CD4-positive, alpha-beta T cell treated with Interleukin-15 for 4 hours (primary cell): ENCODE measurements around the gene FGF8.
A peak's percentile ranks its signal among the peaks of the same experiment; 100 is the strongest.

Experiments
- DNase-seq: peaks from one replicate; pipeline ENCODE4 v3.0.0-alpha.2; 2020; ENCODE audit warnings: low spot score

Gene FGF8

DNA sequence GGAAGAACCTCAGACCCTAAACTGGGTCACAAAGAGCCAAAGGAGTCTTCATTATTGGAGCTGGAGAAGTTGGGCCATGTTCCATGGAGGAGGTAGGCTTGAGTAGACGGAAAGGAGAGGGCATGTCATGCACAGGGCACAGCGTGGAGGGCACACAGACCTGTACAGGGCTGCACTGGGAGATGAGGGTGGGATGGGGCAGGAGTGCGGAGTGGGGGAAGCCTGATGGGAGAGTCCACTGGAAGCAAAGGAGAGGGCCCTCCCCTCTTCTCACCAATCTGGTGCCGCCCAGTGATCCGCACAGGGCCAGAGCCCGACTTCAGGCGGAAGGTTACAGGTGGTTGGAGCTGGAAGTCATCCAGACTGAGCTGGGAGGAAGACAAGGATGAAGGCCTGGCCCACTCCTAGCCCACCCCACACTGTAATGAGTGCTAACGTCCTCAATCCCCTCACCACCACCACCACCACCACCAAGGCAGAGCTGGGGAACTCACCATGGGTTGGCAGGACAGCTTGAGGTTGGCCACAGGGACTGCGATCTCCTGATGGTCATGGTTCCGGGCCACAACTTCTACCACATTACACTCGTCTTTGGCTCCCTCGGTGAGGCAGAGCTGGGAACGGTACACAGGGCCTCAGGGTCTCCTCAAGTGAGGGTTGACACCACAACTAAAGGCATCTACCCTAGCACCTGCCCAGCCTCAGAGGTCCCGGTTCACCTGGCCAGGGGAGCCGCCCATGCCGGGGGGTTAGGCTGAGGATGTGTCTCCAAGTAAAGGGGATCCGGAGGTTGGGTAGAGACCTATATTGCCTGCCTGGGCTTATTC is 6.3 kb upstream of the FGF8 start:
- DNase-seq: no peak

DNA sequence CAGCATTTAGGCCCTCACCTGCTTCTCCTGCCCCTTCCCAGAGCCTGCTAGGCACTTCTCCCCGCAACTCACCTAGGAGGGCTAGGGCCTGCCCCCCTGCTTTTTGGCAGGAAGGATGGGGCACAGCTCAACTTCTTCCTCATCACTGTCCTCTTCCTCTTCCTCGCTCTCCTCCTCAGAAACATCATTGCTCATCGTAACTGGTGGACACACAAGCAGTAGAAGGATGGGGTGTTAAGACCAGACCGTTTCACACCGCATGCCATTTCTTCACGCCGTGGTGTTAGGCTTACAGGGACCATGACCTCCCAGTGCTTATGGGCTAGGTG is 5.7 kb upstream of the FGF8 start:
- DNase-seq: no peak

DNA sequence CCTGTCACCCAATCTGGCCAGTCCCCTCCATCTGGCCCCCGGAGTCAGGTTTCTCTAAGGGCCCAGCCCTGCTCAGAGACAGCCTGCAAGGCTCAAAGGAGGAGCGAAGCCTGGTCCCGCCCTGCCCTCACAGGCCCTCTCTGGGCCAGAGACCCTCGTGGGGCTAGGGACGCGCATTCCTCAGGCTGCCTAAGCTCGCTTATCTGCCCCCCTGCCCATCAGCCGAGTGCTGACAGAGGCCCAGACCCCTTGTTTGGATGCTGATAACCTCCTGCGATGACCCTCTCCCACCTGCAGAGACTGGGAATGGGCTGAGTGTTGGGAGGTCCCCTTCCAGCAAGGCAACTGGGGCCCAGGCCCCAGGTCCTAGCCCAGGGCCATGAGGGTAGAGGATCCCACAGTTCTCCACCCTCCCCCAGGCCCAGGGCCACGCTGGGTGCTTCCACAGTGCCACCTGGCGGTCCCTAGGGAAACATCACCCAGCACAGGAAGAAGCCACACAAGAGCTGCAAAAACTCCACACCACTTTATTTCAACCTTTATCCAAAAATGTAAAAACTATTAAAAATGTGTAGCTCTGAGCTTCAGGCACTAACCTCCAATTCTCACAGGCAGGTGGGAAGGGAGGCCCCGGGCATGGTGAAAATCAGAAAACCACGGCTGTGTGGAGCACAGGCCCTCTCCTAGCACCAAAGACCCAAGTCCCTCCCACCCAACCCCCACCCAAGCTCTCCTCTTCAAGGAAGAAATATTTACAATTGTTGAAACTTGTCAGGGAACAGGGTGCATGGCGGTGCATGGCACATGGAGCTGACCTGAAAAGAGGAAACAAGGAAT is 5.1 kb upstream of the FGF8 start:
- DNase-seq: peak; percentile 76

DNA sequence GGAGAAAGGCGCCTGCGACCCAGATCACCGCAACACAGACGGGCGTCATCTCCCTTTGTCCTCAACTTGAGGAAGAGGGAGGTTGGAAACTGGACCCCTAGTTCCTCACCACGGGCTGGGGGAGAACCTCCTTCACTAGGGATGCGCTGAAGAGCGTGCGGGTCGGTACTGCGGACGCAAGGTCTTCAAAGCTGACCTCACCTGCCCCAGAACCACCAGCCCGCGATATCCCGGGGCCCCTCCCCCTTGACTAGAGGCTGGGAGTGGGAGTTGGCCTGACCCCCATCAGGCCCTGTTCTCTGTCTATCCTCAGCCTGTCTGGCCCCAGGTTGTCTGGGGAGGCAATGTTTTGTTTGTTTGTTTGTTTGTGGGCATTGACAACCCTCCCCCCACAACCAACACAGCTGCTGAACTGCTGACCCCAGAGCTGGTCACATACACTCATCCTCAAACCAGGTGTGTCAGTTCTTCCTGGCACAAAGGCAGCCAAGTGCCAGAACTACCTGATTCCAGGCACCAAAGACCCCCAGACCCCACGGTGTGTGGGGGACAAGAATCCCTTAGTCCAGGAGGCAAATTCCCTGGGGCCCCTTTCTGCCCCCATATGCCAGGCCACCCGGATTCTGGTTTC is 4.4 kb upstream of the FGF8 start:
- DNase-seq: no peak

DNA sequence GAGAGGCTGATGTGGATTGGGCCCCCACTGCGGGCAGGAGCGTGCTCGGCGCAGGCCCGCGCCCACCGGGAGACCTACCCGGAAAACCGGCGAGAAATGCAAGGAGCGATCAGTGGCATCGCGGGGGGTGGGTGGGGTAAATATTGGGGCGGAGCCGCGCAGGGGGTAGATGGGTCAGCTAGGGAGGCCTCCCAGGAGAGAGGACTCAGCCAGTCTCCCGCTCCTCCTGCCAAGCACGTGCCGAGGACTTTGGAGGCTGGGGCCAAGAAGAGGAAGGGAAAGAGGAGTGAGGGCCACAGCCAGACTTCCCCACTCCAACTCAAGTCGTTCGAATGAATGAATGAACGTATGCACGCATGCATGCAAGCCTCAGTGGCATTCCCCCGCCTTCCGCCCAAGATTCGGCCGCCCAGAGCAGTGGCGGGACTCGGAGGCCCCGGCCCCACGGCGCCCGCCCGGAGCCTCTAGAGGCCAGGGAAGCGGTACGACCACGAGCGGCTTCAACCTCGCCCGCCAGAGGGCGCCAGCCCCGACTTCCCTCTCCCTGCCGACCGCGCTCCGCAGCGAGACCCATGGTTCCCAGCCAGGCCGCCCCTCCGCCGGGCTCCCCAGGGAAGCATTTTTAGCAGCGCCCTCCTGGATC is 3.8 kb upstream of the FGF8 start:
- DNase-seq: peak; percentile 77

DNA sequence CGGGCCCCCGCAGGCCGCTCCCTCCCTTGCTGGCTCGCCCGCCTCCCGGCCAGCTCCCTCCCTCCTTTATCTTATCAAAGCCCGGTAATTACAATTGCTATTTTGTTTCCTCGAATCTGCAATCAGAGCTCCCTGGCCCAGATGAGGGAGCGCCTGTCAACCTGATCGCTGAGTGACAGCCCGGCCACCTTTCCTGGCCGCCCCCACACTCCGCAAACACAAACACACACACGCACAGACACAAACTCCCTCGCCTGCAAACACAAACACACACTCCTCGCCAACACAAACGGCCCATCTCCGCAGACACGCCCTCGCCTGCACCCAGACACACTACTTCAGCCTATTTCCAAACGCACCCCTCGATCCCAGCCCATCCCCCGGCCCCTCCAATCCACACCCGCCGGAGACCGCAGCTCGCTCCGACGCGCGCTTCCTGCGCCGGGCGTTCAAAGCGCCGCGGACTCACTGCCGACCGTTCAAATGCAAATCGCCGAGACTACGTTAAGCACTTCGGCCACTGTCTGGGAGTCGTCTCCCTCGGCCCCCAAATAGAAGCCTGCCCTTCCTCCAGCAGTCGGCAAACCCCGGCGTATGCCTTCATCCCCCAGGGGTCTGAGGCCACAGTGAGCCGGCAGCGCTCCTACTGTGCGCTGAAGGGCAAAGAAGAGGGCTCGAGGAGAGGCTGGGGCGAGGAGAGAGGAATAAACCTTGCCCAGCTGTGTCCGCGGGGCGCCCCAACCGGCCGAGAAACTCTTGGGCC is 3.0 kb upstream of the FGF8 start:
- DNase-seq: peak; percentile 14

DNA sequence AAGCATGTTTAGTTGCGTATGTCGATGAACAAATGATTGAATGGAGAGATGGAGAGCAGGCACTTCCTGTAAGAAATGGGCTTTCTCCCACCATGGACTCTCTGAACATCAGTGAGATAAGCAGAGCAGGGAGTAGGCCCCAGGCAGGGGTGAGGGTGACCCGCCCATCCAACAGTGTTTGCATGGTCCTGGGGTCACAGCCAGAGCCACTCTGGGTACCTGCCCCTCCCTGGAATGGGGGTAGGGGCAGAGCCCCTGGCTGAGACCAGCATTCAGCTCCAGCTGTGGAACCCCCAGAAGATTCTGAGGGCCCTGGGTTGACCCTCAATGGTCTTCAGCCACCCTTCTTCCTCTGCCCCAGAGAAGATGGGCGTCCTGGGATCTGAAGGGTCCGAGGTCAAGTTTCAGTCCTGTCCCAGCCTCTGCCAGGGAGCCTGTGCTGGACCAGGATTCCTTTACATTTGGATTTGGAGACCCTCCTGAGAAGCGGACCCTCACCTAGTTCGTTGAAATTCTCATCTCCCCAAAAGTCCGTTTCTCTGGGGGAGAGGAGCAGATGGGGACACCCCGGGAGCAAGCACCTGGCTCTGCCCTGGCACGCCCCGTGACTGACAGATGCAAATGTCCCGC is 2.4 kb upstream of the FGF8 start:
- DNase-seq: no peak

DNA sequence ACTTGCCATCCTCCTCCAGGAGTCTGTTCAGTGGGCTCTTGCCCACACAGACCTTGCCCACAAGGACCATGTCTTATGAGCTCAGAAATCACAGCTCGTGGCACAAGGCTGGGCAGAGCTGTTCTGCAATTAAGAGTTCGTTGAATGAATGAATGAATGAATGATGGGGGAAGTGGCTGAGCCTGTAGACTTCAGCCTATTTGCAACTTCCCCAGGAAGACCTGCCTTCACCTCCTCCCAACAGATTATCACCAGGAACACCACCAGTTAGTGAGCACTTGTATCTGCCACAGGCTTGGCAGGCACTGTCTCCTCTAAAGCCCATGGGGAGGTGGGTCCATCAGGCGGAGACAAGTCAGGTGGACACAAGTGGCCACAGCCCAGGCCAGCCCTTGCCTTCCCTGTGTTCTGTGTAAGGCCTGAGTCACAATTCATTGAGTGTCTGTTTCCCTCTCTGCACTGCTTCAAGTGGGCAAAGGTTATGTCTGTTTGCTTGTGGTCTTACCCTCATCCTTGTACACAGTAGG is 1.8 kb upstream of the FGF8 start:
- DNase-seq: no peak

DNA sequence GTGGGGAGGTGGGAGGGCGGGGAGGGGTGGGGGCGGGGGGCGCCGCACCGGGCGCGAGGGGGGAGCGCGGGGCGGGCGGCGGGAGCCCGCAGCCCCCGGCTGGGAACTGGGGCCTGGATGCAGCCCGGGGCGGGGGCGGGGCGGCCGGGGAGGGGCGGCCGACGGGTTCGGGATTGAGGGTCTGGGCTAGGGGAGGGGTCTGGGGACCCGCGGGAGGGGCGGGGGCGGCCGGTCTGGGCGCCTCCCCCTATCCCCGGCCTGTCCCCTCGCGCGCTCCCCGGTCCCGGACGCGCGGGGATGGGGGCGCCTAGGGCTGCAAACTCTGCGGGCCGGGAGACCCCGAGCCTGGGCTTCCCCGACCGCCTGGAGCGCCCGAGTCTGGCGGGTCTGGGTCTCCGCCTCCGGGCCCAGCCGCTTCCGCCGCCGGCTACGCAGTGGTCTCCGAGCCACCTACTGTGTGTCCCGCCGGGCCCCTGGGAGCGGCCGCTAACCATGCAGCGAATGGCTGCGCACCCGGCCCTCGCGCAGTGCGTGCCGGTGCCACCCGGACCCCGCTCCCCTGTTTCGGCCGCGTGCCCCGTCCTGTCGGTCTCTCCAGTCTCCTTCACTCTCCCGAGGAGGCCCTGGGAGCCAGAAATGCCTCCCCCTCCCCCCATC is 375 bp upstream of the FGF8 start:
- no peak for DNase-seq

DNA sequence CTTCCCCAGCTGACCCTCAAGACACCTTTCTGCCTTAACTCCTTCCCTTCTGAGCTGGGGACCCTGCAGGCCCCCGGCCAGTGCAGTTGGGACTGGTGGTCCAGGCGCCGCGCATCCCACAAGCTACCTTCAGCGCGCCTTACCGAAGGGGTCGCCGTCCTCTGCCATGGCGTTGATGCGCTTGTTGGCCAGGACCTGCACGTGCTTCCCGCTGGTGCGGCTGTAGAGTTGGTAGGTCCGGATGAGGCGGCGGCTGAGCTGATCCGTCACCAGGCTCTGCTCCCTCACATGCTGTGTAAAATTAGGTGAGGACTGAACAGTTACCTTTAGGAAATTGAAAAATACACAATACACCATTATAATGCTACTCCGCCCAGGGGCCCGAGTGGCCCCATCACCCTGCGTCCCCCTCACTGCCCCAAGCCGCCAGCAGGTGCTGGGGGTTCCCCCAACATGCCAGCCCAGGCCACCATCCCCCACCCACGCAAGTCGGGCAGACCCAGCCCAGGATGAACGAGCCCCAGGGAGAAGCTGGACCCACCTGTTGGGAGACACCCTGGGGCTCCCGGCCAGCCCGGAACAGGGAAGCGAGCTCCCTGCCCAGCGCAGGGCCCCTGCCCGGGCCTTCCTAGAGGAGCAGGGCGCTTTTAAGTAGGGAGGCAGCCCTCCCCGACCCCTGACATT is 1.2 kb downstream of the FGF8 start:
- no peak for DNase-seq

DNA sequence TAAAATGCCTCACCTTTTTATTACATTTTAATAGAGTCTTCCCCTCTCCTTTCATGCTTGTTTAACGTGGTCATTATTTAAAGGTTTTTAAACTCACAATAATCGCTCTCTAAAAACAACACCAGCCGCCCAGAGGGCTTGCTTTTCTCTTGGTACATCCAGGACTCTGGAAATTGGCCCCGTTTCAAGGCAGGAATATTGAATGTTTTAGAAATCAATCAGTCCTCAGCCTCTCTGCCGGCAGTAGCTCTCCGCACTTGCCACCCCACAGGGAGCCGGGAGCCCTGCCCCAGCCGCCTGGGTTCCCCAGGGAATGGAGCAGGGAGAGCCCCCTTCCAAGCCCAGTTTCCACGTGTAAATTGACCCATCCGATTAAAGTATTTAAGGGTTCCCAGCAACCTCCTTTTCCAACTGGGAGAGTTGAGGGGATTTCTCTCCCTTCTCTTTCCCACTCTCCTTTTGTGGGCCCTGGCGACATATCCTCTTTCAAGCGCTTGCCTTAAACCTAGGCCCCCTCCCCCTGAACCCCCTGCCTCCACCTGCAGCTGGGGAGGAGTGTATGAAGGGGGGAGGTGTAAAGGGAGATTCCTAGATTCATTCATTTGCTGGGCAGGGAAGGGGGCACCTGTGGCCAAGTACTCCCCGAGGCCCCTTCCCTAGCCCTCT is 1.9 kb downstream of the FGF8 start:
- no peak for DNase-seq

DNA sequence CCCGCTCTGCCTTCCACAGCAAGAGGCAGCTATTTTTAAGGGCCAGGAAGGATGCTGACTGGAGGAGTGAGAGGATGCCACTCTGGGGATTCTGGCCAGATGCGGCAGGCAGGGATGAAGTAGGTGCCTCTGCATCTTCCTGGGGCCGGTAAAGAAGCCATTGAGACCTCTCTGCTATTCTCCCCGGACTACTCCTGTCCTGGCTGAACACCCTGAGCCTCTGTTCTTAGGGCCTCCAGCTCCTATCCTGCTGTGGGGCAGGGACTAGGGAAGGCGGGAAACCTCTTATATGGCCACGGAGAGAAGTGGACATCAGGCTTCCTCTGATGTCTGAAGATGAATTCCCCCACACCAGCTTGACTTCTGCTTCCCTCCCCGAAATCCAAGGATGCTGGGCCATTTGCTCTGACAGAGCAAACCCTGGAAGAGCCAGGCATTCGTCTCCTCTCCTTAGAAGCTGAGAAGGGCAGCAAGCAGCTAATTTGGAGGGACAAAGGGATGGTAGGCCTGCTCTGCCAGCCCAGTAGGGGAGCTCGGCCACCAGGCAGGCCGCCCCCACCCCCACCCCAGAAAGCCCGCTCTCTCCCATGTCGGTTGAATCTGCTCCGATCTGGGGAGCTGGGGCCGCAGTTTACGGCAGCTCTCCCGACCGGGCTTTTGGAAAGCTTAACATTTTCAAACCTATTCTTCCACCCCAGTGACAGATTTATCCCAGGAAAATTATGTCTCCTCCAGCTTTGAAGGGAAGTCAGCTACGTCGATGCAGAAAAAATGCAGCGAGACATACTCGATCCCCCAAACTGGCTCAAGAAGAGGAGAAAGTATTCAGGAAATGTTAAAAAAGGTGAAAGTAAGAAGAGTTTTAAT is 2.8 kb downstream of the FGF8 start:
- DNase-seq: no peak

DNA sequence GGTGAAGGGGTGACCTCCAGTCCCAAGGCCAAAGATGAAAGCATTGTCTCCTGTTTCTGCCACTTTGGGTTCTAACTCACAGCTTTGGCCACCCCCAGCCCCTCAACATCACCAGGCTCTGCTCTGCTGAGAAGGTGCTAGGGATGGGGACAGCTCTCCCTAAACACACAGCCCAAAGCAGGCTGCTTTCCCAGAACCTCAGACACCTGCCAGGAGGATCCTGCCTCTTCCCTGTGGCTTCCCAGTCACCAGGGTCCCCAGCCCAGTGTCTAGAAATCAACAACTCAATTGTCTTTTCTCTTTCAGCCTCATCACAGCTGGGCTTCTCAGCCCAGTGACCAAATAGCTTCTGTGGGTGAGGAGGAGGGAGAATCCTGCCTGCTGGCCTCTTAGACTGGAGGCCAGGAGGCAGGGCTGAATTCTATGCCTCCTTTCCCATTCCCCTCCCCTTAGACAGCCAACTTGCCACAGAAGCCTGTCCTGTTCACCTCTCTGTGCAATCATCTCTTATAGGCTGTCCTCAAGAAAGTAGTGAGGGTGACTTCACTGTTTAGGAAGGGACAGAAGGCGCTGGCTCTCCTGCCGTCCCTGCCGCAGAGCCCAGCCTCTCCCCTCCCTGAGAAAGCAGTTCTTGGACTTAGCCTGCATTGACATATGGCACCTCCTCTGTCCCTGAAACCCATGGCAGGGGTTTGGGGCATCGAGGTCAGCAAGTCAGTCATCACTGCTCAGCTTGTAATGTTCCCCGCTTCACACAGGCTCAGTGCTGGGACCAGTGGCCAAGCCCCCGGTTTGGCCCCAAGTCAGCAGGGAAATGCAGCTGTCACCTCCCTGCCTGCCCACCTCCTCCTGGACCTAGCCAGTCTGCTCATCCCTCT is 3.7 kb downstream of the FGF8 start:
- DNase-seq: no peak

DNA sequence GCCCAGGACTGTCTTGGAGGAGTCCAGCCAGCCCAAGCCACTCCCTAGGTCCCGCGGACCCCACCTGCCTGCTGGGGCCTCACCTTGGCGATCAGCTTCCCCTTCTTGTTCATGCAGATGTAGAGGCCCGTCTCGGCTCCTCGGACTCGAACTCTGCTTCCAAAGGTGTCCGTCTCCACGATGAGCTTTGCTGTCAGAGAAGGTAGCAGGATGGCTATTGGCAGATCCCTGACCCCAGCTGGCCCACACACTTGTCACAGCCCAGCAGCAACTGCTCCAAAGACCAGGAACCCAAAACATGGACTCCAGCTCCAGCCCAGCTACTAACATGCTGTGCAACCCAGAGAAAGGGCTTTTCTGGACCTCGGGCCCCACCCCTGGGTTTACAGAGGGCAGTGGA is 4.5 kb downstream of the FGF8 start:
- no peak for DNase-seq

DNA sequence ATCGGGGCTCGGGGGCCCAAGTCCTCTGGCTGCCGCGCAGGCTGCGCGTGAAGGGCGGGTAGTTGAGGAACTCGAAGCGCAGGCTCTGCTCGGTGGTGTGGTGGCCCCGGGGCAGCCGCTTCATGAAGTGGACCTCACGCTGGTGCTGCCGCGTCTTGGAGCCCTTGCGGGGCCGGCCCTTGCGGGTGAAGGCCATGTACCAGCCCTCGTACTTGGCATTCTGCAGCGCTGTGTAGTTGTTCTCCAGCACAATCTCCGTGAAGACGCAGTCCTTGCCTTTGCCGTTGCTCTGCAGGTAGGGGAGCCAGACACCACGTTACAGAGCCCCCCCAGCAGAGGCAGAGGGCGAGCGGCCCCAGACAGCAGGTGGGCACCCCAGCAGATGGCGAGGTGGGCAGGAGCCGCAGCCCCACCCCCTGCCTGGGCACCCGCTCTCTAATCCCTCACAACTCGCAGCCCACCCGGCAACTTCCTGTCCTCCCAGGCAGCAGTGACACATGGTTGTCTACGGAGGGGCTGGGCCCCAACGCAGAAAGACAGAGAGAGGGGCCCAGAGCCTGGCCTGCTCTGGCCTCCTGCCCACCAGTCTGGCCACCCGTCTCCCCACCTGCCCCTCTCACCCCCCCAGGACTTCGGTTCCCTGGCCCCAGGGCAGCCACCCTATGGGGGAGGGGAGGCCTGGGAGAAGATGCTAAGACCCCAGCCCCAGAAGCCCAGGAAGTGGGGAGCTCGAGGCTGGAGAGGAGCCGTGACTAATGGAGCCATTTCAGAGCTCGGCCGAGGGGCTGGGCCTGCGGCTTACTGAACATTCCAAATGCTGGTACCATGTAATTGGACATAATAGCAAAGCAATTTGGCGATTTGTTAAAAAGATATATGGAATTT is 5.3 kb downstream of the FGF8 start:
- DNase-seq: no peak

DNA sequence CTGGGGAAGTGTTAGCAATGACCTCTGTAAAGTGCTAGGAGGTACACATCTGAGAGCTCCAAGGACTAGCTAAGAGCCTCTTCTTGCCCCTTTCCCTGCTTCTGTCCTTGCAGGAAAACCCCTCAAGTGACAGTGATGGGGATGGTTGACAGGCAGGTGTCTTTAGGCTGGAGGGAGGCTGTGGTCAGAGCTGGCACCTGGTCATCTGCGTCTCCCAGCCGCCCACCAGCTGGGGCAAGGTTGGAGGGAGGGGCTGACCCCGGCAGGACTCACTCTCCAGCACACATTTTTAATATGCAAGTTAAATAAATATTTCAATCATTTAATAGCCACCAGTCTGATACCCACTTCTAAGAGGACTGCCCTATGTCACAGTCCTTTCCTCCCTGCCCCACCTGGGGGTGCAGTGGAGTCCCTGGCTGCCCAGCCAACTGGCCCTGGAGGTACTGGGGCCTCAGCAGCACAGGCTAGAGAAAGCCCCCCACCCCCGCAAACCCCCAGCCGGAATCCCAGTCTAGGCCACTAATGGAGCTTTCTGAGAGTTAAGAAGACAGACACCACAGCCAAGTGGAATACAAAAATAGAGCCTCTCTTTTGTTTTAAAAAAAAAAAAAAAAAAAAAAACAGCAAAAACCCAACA is 6.3 kb downstream of the FGF8 start:
- no peak for DNase-seq
